Nephron progenitor cell (in vitro differentiated cells): Measurements from ENCODE around the gene TBCCD1.

Experiments used
- DNase-seq: peaks from one replicate; pipeline ENCODE4 v3.0.0; 2021
- H3K27ac Mint-ChIP-seq: 2 replicates; pipeline ENCODE4 v1.8.0; 2021; ENCODE audit warnings: mild to moderate bottlenecking, moderate library complexity, mixed read lengths
- H3K27me3 Mint-ChIP-seq: 2 replicates; pipeline ENCODE4 v1.8.0; 2021; ENCODE audit warnings: mild to moderate bottlenecking, low read depth, mixed read lengths; ENCODE audit not compliant: poor library complexity
- H3K36me3 Mint-ChIP-seq: 2 replicates; pipeline ENCODE4 v1.8.0; 2021; ENCODE audit warnings: low read depth, mixed read lengths
- H3K4me1 Mint-ChIP-seq: 2 replicates; pipeline ENCODE4 v1.8.0; 2021; ENCODE audit warnings: mixed read lengths
- H3K4me3 Mint-ChIP-seq: 2 replicates; pipeline ENCODE4 v1.8.0; 2021; ENCODE audit warnings: mild to moderate bottlenecking, moderate library complexity, mixed read lengths
- H3K9me3 Mint-ChIP-seq: 2 replicates; pipeline ENCODE4 v1.8.0; 2021; ENCODE audit warnings: mild to moderate bottlenecking, moderate library complexity, mixed read lengths
- CTCF ChIP-seq: fragments of 200-600 bp; sonication (generic); IDR thresholded peaks from 2 replicates; pipeline ENCODE4 v1.5.0; 2021; ENCODE audit warnings: antibody characterized with exemption

TBCCD1 gene

GRCh38 chr3:186526256-186526606 lies 40.9 kb downstream of the TBCCD1 start:
- Mint-ChIP-seq H3K9me3 (peaks cover 16% of the 10 kb centered on the region), H3K4me1 (peaks cover 75% of the 10 kb centered on the region), H3K4me3 (no peak overlapping the region), H3K36me3 (peaks cover 5% of the 10 kb centered on the region), H3K27ac (peak overlapping the region; percentile 26), H3K27me3 (peaks cover 7% of the 10 kb centered on the region)
- DNase-seq: peak; percentile 29
- no peak for TF ChIP-seq CTCF

- H3K4me3 Mint-ChIP-seq: peak overlapping the region; percentile 1
- DNase-seq: no peak
- peaks cover 16% of the 10 kb centered on the region for H3K9me3 Mint-ChIP-seq
- no peak for TF ChIP-seq CTCF
- H3K27ac Mint-ChIP-seq: peak overlapping the region; percentile 51
- peaks cover 75% of the 10 kb centered on the region for H3K4me1 Mint-ChIP-seq
- H3K27me3 Mint-ChIP-seq: peaks cover 7% of the 10 kb centered on the region
- peaks cover 5% of the 10 kb centered on the region for H3K36me3 Mint-ChIP-seq
Observed at GRCh38 chr3:186525369-186526255, 41.5 kb downstream of the TBCCD1 start.

GRCh38 chr3:186524616-186525015 lies 42.5 kb downstream of the TBCCD1 start:
- no peak for TF ChIP-seq CTCF
- no peak for DNase-seq
- Mint-ChIP-seq H3K4me1 (peaks cover 75% of the 10 kb centered on the region), H3K9me3 (peaks cover 16% of the 10 kb centered on the region), H3K36me3 (peaks cover 5% of the 10 kb centered on the region), H3K27ac (no peak overlapping the region), H3K4me3 (no peak overlapping the region), H3K27me3 (peaks cover 7% of the 10 kb centered on the region)

- Mint-ChIP-seq H3K27me3 (peaks cover 11% of the 10 kb centered on the region), H3K27ac (no peak overlapping the region), H3K4me3 (no peak overlapping the region), H3K4me1 (peaks cover 72% of the 10 kb centered on the region), H3K9me3 (peaks cover 9% of the 10 kb centered on the region), H3K36me3 (peaks cover 5% of the 10 kb centered on the region)
- no peak for DNase-seq
- no peak for TF ChIP-seq CTCF
Observed at GRCh38 chr3:186523434-186523833, 43.7 kb downstream of the TBCCD1 start.

- Mint-ChIP-seq H3K4me1 (peaks cover 72% of the 10 kb centered on the region), H3K36me3 (peaks cover 5% of the 10 kb centered on the region), H3K27ac (no peak overlapping the region), H3K9me3 (peaks cover 5% of the 10 kb centered on the region), H3K27me3 (peaks cover 11% of the 10 kb centered on the region), H3K4me3 (no peak overlapping the region)
- no peak for TF ChIP-seq CTCF
- no peak for DNase-seq
Observed at GRCh38 chr3:186523022-186523421, 44.1 kb downstream of the TBCCD1 start.
